Ramos (cell line): ENCODE results near the gene GATAD2B.
"Not testable (repeated sequence)": the region's sequence is repeated elsewhere in the genome, so short reads cannot be mapped to it uniquely, and the experiment has no call there.

Experiments used
- in situ Hi-C: fragments of 300-500 bp; cut with MboI; formaldehyde crosslinking; loops from one replicate; pipeline ENCODE4 v1.14.3; 2022; ENCODE audit warnings: low sequenced_read_pairs; ENCODE audit not compliant: unreplicated experiment

Gene GATAD2B

GRCh38 chr1:153786038-153786790, 136.6 kb downstream of the GATAD2B start:
- in situ Hi-C loops: no loop called here

GRCh38 chr1:153783233-153784190, 139.3 kb downstream of the GATAD2B start:
- in situ Hi-C loops: no loop called here

- in situ Hi-C loops: not testable (repeated sequence)
These were observed 140.1 kb downstream of the GATAD2B start for GRCh38 chr1:153782648-153783047.

GRCh38 chr1:153780551-153780950, 142.2 kb downstream of the GATAD2B start:
- in situ Hi-C loops: no loop called here

GRCh38 chr1:153779781-153780541, 142.8 kb downstream of the GATAD2B start:
- in situ Hi-C loops: no loop called here

- in situ Hi-C loops: no loop called here
These were observed 143.8 kb downstream of the GATAD2B start for GRCh38 chr1:153778824-153779519.

GRCh38 chr1:153778051-153778823, 144.5 kb downstream of the GATAD2B start:
- in situ Hi-C loops: no loop called here

GRCh38 chr1:153777648-153778047, 145.1 kb downstream of the GATAD2B start:
- in situ Hi-C loops: no loop called here

GRCh38 chr1:153776845-153777370, 145.9 kb downstream of the GATAD2B start:
- in situ Hi-C loops: no loop called here

GRCh38 chr1:153776352-153776751, 146.4 kb downstream of the GATAD2B start:
- in situ Hi-C loops: no loop called here

- in situ Hi-C loops: no loop called here
These were observed 147.1 kb downstream of the GATAD2B start for GRCh38 chr1:153775458-153776327.

- in situ Hi-C loops: no loop called here
These were observed 147.9 kb downstream of the GATAD2B start, which contains the start of gene SLC27A3 for GRCh38 chr1:153774780-153775457. TSS of gene SLC27A3 (plus strand) at chr1:153775407. CDS start at chr1:153775498, 91 bp downstream.

- in situ Hi-C loops: no loop called here
These were observed 148.7 kb downstream of the GATAD2B start for GRCh38 chr1:153774026-153774595.

- in situ Hi-C loops: no loop called here
These were observed 149.5 kb downstream of the GATAD2B start for GRCh38 chr1:153773096-153773921.

- in situ Hi-C loops: no loop called here
These were observed 150.8 kb downstream of the GATAD2B start for GRCh38 chr1:153771841-153772593.
